Measurements from ENCODE around the gene CCDC8.

CCDC8 gene

DNA sequence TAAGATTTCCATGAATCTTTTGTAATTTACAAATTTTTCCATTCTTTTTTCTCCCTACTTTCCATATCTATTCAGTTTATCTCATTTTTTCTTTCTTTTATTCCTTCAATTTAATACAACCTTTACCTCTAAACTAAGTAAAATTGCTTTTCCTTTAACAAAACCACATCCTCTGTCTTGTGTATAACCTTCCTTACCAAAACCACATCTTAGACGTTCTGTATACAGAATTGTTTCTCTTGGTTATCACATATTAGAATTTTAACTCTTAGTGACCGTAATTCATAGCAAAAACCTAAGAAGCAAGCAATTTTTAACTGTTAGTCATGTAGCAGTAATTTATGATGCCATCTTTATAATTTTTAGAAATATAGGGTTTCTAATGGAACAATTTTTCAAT, 51.4 kb downstream of the CCDC8 start:
- in situ Hi-C loops (cut with HindIII; ENCODE audit: low sequenced_read_pairs), result no loop called here

All from DLD1 (cell line).